NCI-H2029 treated with DMSO at 0.1 percent for 48 hours (cell line): ENCODE measurements around the gene RAB11FIP2.

ENCODE experiments used
- DNase-seq: peaks from one replicate; lab custom pipeline; 2025; lab: John Stamatoyannopoulos, UW

RAB11FIP2 gene

DNA sequence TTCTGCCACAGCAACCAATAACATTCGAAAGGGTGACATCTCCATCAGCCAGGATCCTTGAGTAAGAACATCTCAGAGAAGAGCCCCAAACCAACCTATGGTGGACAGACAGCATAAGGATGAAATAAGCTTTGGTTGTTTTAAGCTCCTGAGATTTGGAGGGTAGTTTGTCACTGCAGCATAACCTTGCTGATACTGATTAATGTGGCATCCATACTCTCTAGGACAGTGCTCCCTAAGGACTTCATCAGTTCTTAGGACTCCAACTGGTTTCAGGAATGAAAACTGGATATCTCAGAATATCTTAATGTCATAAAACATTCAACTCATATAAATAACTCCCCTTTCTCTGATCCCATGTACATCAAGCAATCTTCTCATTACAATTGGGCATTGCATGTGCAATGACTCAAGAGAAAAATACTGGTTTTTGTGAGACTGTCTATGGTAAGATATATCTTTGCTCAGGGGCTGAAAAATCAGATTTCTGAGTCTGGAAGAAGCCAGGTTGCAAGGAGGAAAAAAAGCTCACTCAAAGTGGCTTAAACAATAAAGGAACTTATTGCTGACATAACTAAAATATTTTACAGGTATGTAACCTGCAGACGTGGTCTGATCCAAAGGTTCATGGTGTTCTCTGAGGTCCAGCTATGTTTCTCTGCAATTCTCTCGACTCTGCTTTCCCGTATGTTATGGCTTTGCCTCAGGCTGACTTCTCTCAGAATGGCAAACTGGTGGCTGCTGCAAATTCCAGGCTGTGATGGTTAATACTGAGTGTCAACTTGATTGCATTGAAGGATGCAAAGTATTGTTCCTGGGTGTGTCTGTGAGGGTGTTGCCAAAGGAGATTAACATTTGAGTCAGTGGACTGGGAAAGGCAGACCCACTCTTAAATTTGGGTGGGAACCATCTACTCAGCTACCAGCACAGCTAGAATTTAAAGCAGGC lies 65.7 kb downstream of the RAB11FIP2 start:
- DNase-seq, result no peak

DNA sequence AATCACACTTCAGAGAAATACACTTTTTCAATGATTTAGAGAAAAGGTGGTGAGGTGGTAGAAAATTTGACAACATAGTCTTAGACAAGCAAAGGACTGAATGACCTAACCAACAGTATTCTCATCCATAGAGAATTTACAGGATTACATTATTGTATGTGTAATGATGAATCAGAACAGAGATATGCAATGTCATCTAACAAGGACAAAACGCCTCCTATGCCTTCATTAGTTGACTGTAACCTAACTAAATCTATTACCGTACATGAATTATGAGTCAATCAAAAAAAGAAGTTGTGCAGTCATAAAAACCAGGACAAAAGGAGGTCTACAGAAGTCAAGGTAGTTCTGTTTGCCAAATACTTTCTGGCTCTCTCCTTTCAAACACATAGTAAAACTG lies 66.5 kb downstream of the RAB11FIP2 start:
- DNase-seq, result no peak

DNA sequence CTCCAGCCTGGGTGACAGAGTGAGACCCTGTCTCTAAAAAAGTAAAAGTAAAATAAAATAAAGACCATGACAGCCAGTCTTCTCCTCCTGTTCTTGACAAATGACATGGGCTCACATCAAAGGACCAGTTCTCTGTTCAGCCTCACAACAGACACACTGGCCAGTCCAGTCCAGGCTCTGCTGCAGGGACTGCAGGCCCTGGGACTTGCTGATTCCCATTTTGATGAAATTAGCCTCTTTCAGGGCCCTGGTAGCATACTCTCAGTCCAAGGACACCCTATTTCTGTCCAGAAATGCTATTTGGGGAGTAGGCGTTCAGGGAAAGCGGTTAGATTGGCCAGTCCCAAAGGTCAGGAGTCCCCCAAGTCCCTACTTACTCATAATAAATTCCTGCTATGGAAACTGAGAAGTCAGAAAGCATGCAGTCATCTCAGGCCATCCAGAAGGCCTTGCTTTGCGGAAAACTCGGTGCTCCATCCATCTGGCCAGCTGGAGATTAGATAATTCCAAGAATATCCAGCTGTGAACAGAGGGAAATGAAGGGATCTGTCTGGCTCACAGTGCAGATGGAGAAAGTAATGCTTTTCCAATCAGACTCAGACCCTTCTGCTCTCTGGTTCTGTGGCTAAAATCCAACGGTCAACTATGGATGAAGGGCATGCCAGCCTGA lies 74.4 kb downstream of the RAB11FIP2 start:
- DNase-seq, result no peak

DNA sequence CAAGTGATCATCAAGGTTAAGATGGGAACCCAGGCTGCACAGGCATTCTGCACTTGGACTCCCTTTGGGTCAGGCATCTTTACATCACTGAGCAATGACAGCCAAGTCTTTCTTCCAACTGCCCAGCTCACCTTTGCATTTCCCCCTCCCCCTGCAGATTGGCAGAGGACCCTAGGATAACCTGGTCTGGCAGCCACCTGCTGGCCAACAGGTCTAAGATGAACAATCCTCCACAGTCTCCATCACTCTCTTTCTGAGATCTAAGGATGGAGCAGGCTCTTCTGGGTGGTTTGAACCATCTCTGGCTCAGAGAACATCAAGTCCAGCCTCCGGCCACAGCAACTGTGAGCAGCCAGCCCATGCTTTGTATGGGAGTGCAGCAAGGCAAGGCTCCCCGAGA lies 75.8 kb downstream of the RAB11FIP2 start:
- DNase-seq, result no peak

DNA sequence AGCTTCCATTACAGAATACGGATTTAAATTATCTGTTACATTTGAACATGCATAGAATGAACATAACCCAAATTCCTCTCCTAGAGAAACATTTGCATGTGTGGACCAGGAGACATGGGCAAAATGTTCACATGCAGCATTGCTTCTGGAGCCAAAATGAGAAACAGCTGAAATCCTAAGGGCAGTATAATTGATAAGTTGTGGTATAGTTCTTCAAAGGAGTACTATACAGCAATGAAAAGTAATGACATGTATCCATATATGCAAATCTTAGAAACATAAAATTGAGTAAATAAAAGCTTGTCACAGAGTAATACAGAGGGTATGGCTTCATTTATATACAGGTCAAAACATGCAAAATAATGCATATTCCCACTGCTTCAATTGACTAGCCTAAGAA lies 77.1 kb downstream of the RAB11FIP2 start:
- no peak for DNase-seq

DNA sequence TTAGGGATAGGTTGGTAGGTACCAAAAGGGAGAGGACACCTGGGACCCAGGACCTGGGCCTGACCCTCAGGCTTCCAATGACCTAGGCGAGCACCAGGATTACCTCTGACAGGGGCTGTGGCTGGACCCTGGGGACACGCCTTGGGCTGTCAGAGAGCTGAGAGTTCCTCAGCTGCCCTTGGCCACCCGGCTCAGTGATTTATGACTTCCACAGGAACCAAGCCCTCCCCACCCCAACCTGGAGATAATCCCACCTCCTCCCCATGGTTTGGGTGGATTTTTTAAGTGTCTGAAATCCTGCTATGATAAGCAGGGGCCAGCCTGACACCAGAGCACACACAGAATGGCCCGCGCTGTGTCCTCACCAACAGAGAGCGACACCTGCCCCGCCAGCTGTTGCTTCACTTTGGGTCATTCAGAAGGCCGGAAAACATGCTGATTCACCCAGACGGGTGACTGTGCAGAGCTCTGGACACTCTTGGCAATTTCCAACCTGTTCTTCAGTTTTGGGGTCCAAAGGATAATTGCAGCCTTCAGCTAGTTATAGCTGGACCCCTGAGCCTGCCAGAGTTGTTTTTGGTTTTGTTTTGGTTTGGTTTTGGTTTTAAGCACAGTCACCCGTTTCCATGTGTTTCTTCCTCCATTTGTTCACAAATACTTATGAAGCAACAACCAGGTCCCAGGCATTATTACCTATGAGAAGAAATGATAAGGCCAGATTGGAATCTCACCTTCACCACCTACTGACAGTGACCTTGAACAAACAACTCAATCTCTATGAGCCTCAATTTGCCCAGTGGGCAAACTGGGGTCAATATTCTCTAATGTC lies 78.2 kb downstream of the RAB11FIP2 start:
- DNase-seq, result no peak

DNA sequence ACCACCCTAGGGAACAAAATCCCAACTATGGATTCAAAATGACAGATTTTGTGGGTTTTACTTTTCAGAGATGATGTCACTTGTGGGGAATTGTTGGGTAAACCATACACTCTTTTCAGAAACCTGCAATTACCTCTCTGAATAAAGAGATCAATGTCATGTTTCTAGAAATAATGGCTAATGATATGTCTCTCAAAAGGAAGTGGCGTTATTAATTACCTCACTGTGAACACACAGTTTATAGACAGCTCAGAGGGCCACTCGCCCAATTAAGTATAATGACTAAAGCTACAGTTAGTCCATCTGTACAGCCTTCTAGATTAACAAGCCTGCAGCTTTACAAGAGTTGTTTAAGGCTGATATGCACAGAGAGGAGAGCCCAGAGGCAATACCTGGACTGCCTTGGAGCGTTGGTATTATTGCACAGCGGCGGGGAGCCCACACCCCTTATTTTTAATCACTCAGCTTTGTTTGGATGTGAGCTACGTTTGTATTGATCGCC lies 79.5 kb downstream of the RAB11FIP2 start:
- no peak for DNase-seq

DNA sequence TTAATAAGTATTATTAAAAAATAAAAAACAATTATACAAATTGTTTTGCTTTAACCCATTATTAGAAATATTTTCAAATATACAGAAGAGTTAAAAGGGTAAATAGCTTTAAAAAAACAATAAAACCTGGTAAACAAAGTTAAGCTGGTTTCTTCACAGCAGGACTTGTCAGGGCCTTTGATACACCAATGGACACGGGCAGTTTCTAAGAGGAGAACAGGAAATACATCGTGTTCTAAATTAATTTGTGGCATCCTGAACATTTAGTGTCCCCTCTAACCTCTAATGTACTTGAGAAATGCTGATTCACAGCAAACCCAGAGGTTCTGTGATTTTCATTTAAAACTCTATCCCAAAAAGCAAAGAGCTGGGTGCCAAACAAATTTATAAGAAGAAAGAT lies 80.8 kb downstream of the RAB11FIP2 start:
- DNase-seq, result no peak

DNA sequence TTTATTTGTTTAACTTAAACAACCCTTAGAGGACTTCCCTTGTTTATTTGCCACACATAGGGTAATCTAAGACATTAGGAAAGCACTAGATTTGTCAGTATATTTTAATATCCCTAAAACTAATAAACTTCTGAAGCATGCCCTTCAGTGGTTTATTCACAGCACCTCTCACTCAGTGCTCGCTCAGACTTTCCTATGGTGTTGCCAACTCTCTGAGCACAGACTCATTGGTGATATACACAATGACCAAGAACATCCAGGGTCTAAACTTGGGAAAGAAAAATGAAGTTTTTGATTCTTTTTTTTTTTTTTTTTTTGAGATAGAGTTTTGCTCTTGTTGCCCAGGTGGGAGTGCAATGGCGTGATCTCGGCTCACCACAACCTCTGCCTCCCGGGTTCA lies 82.2 kb downstream of the RAB11FIP2 start:
- DNase-seq, result no peak

DNA sequence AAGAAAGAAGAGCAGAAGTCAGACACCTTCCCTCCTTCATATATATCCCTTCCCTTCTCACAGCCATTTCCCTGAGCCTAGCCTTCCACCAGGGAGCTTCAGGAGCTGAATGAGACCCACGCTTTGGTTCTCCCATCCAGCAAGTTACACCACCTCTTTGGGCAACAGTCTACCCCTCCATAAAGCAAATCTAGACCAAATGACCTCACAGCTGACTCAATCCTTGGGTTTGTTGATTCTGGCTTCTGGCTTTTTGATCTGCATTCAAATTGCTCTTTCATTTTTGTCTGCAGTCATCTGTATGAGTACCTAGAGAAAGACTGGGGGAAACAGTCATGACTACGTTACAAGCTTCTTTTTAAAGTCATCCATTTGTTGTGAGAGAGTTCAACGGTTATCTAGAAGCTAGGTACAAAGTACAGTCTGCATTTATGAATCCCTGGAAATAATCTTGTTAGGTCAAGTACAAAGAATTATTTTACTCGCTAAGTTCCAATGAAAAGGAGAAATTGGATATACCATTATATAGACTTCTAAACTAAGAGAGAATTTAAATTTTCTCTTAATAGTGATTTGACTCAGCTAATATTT lies 86.3 kb downstream of the RAB11FIP2 start:
- DNase-seq, result no peak

DNA sequence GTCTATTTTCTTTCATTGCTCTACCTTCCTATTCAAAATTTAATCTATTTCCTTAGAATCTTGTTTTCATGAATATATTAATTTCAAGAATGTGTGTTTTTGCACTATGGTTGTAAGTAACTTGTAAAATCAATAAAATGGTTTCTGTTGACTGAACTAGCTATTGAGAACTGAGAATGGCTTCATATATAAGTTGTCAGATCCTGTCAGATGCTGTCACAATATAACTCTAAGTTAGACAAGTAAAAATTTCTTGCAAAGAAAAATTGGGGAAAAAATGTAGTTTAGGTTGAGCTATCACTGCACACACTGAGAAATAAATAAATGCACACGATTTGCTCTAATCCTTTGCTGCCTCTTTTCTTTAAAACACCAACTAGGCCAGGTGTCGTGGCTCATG lies 89.8 kb downstream of the RAB11FIP2 start:
- DNase-seq, result no peak

DNA sequence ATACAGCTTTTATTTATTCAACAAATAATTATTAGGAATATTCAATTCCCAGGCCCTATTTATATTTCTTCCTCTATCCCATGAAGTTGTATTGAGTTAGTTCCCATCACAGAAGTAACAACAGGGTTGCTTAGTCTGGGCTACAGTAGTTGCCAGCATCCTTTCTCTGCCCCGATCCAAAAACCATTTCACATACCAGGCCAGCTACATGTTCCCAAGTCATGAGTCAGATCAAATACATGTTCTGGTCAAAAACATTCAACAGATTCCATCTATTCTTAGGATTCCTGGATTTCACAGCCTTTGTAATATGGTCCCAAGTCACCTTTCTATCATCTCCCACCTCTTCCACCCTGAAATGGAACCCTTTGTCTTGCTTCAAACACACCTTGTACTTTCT lies 91.6 kb downstream of the RAB11FIP2 start:
- DNase-seq, result no peak
